Measurements from ENCODE around the gene SUSD5. TPM values are rescaled to one million over a fixed set of nuclear protein-coding genes. Genes with fewer than 3 reads are reported as not detected.
"Not testable (repeated sequence)": the region's sequence is repeated elsewhere in the genome, so short reads cannot be mapped to it uniquely, and the experiment has no call there.

The SUSD5 gene
- total RNA-seq, 4 donors from 2014 or later: 0.32 to 0.55 TPM; not detected in 2

GRCh38 chr3:33114622-33115023 lies 104.0 kb downstream of the SUSD5 start:
- Histone ChIP-seq H3K27ac (peak overlapping the region; percentile 97 to 100 (median 97)), H3K4me3 (peak overlapping the region; percentile 42 to 87 (median 74)), H3K27me3 (no peaks in the 10 kb centered on the region), H3K4me1 (peaks cover 0 to 33% (median 13%) of the 10 kb centered on the region in 4 donors), H3K9me3 (no peaks in the 10 kb centered on the region), H3K36me3 (no peaks in the 10 kb centered on the region)
- TF ChIP-seq, protein P1, sequence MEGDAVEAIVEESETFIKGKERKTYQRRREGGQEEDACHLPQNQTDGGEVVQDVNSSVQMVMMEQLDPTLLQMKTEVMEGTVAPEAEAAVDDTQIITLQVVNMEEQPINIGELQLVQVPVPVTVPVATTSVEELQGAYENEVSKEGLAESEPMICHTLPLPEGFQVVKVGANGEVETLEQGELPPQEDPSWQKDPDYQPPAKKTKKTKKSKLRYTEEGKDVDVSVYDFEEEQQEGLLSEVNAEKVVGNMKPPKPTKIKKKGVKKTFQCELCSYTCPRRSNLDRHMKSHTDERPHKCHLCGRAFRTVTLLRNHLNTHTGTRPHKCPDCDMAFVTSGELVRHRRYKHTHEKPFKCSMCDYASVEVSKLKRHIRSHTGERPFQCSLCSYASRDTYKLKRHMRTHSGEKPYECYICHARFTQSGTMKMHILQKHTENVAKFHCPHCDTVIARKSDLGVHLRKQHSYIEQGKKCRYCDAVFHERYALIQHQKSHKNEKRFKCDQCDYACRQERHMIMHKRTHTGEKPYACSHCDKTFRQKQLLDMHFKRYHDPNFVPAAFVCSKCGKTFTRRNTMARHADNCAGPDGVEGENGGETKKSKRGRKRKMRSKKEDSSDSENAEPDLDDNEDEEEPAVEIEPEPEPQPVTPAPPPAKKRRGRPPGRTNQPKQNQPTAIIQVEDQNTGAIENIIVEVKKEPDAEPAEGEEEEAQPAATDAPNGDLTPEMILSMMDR (IDR thresholded peaks at IDR 0.05): no peak
- peak in 1 of 3 donors; percentile 1 for TF ChIP-seq POLR2AphosphoS5 (IDR thresholded peaks at IDR 0.05)
- in situ Hi-C loops (cut with MboI; ENCODE audit: low pct_ligation_motif_present in 1 of 4, low pct_unique_long_range_greater_than_20kb in 1 of 4, low sequenced_read_pairs in 3 of 4): loop anchor here in 1 of 4 donors (25.0 kb wide), 1 partner anchor 673 kb away; the partner anchor contains the start of gene PDCD6IP
- no peak for DNase-seq
- intact Hi-C loops (cut with DNase I; ENCODE audit: low total_unique reads): no loop called here
- WGBS, 2 donors (ENCODE audit: low coverage in 1 of 2): 44 to 45% methylated on average over 9 to 13 of the region's 14 CpGs

- no peaks in the 10 kb centered on the region for H3K27me3 ChIP-seq
- DNase-seq: peak; percentile 98
- intact Hi-C loops (cut with DNase I; ENCODE audit: low total_unique reads): no loop called here
- TF ChIP-seq EP300 (IDR thresholded peaks at IDR 0.05; ENCODE audit: low read depth): no peak
- peak; percentile 66 for TF ChIP-seq POLR2A (IDR thresholded peaks at IDR 0.05)
- TF ChIP-seq, protein P1 (IDR thresholded peaks at IDR 0.05): peak in 1 of 5 experiments; percentile 20
- peak; percentile 47 to 82 (median 67) for TF ChIP-seq POLR2AphosphoS5 (IDR thresholded peaks at IDR 0.05)
- peak within 1 kb of the TSS; percentile 97 to 100 (median 97) for H3K27ac ChIP-seq
- in situ Hi-C loops (cut with MboI; ENCODE audit: low pct_ligation_motif_present in 1 of 4, low pct_unique_long_range_greater_than_20kb in 1 of 4, low sequenced_read_pairs in 3 of 4): loop anchor here in 1 of 4 donors (25.0 kb wide), 1 partner anchor 673 kb away; the partner anchor contains the start of gene PDCD6IP
- H3K4me3 ChIP-seq: peak within 1 kb of the TSS; percentile 42 to 87 (median 74)
- H3K4me1 ChIP-seq: peaks cover 0 to 30% (median 12%) of the 10 kb centered on the region in 4 donors
- no peaks in the 10 kb centered on the region for H3K36me3 ChIP-seq
- 0% methylated on average over 57 of the region's 98 CpGs; no CpG with 5 or more reads in 1 of the 2 donors for WGBS, 2 donors (ENCODE audit: low coverage in 1 of 2)
- no peaks in the 10 kb centered on the region for H3K9me3 ChIP-seq
Measured at GRCh38 chr3:33113772-33114621, 104.6 kb downstream of the SUSD5 start, which contains the start of gene CRTAP. CRTAP (plus strand) TSS chr3:33114014; CDS start chr3:33114078, 64 bp downstream.

DNA sequence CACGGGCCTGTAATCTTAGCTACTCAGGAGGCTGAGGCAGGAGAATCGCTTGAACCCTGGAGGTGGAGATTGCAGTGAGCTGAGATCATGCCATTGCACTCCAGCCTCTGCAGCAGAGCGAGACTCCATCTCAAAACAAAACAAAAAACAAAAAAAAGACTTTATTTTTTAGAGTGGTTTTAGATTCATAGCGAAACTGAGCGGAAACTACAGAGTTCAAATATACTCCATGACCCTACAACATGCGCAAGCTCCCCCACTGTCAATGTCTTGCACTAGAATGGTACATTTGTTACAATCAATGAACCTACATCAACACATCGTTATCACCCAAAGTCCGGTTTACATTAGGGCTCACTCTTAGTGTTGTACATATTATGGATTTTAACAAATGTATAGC lies 107.0 kb downstream of the SUSD5 start:
- in situ Hi-C loops (cut with MboI; ENCODE audit: low pct_ligation_motif_present in 1 of 4, low pct_unique_long_range_greater_than_20kb in 1 of 4, low sequenced_read_pairs in 3 of 4) (loop anchor here in 1 of 4 donors (25.0 kb wide), 1 partner anchor 676 kb away; the partner anchor contains the start of gene PDCD6IP), intact Hi-C loops (cut with DNase I; ENCODE audit: low total_unique reads) (no loop called here)
- Histone ChIP-seq H3K27ac (no peak overlapping the region), H3K4me3 (no peak overlapping the region), H3K27me3 (no peaks in the 10 kb centered on the region), H3K9me3 (no peaks in the 10 kb centered on the region), H3K36me3 (no peaks in the 10 kb centered on the region), H3K4me1 (peaks cover 0 to 30% (median 12%) of the 10 kb centered on the region in 4 donors)
- no peak for DNase-seq
- WGBS, 2 donors (ENCODE audit: low coverage in 1 of 2): 79 to 84% methylated on average over 8 of the region's 8 CpGs
- no peak for TF ChIP-seq POLR2AphosphoS5 (IDR thresholded peaks at IDR 0.05)
- TF ChIP-seq EP300 (IDR thresholded peaks at IDR 0.05; ENCODE audit: low read depth): no peak

GRCh38 chr3:33106854-33107253 lies 111.8 kb downstream of the SUSD5 start:
- H3K36me3 ChIP-seq; H3K27me3 ChIP-seq; H3K27ac ChIP-seq; DNase-seq; intact Hi-C loops (cut with DNase I; ENCODE audit: low total_unique reads); H3K4me1 ChIP-seq; H3K9me3 ChIP-seq; H3K4me3 ChIP-seq: not testable (repeated sequence)
- in situ Hi-C loops (cut with MboI; ENCODE audit: low pct_ligation_motif_present in 1 of 4, low pct_unique_long_range_greater_than_20kb in 1 of 4, low sequenced_read_pairs in 3 of 4): loop anchor here in 1 of 4 donors (25.0 kb wide), 1 partner anchor 680 kb away; the partner anchor contains the start of gene PDCD6IP
- WGBS, 2 donors (ENCODE audit: low coverage in 1 of 2): 83 to 90% methylated on average over 1 to 2 of the region's 2 CpGs

DNA sequence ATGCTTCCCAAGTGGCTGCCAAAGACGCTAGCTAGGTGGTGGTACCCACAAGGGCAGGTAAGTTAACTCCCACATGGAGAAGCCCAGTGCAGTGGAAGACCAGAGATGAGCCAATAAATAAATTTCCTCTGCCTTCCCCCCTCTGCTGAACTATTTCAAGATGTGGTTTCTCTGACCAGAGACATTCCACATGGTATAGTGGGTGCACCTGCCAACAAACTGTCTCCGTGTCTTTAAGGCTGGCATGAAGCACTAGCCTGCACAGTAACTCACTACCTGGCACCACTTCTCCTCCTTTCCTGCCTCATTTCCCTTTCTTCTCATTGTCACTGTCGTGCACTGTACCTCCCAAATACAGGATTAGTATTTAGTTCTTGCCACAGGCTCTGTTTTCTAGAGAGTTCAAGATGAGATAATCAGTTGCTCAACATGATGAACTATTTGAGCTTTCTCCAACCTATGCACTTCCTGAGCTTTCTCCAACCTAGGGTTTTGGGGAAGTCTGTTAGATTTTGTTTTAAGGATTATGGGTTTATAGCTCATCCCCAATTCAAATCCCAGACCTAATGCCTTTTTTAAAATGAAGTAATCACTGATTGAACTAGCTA lies 113.2 kb downstream of the SUSD5 start:
- Histone ChIP-seq H3K27ac (no peak overlapping the region), H3K4me1 (no peaks in the 10 kb centered on the region), H3K27me3 (no peaks in the 10 kb centered on the region), H3K36me3 (no peaks in the 10 kb centered on the region), H3K9me3 (no peaks in the 10 kb centered on the region), H3K4me3 (no peak overlapping the region)
- DNase-seq: no peak
- no peak for TF ChIP-seq POLR2AphosphoS5 (IDR thresholded peaks at IDR 0.05)
- no peak for TF ChIP-seq EP300 (IDR thresholded peaks at IDR 0.05; ENCODE audit: low read depth)
- TF ChIP-seq POLR2A (IDR thresholded peaks at IDR 0.05): no peak
- TF ChIP-seq, protein P1 (IDR thresholded peaks at IDR 0.05): no peak
- WGBS, 2 donors (ENCODE audit: low coverage in 1 of 2): 67 to 83% methylated on average over 1 to 3 of the region's 3 CpGs
- in situ Hi-C loops (cut with MboI; ENCODE audit: low pct_ligation_motif_present in 1 of 4, low pct_unique_long_range_greater_than_20kb in 1 of 4, low sequenced_read_pairs in 3 of 4): loop anchor here in 1 of 4 donors (25.0 kb wide), 1 partner anchor 682 kb away; the partner anchor contains the start of gene PDCD6IP
- intact Hi-C loops (cut with DNase I; ENCODE audit: low total_unique reads): no loop called here
